Measurements from ENCODE around the gene TADA2A.
"Not testable (repeated sequence)": the region's sequence is repeated elsewhere in the genome, so short reads cannot be mapped to it uniquely, and the experiment has no call there.

Gene TADA2A

DNA sequence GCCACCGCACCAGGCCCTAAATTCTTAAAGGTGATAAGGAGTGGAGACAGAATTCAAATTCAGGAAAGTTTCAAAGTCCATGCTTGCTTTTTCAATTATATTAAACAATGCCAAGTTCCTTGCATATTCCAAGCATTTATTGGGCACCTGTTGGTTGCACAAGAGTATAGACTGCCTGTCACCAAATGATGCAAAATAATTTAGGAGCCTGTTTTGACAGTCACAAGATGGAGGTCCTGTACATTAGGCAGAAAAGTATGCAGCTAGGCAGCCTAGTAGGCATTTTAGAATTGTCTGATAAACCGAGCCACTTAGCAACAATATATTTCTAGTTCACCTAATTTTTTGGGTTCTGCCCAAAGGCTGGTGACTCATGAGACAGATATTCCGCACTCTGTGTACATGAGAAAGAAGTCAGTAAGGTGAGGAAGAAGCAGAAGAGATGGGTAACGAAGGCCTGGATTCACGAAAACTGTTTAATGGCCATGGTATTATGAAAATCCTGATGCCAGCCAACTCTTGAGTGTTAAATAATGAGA, 7.4 kb upstream of the TADA2A start:
- DNase-seq (ENCODE audit: low read depth, low spot score), result no peak

DNA sequence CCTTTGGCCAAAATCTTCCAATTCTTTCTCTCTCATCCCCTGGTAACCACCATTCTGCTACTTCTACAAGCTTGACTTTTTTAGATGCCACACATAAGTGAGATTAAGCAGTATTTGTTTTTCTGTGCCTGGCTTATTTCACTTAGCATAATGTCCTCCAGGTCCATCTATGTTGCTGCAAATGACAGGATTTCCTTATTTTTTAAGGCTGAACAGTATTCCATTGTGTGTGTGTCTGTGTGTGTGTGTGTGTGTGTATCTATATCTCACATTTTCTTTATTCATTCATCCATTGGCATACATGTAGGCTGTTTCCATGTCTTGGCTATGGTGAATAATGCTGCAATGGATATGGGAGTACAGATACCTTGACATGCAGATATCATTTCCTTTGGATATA, 6.2 kb upstream of the TADA2A start:
- DNase-seq (ENCODE audit: low read depth, low spot score), result no peak

DNA sequence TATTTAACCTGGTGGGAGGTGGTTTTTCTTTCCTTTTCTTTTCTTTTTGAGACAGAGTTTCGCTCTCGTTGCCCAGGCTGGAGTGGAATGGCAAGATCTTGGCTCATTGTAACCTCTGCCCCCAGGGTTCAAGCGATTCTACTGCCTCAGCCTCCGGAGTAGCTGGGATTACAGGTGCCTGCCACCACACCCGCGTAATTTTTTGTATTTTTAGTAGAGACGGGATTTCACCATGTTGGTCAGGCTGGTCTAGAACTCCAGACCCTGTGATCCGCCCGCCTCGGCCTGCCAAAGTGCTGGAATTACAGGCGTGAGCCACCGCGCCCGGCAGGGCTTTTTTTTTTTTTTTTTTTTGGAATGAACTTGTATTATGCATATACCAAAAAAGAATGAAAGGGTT, 1.2 kb upstream of the TADA2A start:
- DNase-seq (ENCODE audit: low read depth, low spot score), result not testable (repeated sequence)

DNA sequence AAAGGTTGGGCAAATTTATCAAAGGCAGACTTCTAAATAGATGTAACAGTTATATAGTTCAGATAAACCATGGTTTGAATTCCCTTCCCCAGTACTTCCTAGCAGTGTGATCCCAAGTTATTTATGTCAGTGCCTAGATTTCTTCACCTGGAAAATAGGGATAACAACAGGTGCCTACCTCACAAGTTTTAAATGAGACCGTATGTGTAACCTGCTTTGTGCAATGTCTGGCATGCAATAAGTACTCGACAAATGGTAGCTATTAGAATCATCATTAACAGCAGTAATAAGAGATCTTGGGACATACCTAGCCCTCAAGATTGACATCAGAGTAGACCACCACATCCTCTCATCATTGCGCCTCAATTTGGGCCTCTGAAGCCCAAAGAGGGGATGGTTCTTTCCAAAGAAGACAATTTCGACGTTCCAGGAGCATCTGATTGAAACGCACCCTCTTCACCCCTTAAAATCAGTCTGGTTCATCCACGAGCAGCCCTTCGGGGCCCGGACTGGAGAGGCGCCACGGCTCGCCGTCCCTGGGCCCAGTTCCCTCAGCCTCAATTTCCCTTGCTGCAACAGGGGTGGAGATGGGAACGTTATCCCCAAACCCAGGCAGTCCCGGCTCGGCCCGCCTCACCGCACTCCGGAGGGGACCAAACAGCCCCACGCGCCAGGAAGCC, 591 bp upstream of the TADA2A start:
- no peak for DNase-seq (ENCODE audit: low read depth, low spot score)

DNA sequence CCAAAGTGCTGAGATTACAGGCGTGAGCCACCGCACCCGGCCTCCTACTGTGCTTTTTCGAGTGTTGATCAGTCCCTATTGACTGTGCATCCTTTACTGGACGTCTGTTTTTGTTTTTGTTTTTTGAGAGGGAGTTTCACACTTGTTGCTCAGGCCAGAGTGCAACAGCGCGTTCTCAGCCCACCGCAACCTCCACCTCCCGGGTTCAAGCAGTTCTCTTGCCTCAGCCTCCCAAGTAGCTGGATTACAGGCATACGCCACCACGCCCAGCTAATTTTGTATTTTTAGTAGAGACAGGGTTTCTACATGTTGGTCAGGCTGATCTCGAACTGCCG, 1.4 kb downstream of the TADA2A start:
- DNase-seq (ENCODE audit: low read depth, low spot score), result not testable (repeated sequence)

DNA sequence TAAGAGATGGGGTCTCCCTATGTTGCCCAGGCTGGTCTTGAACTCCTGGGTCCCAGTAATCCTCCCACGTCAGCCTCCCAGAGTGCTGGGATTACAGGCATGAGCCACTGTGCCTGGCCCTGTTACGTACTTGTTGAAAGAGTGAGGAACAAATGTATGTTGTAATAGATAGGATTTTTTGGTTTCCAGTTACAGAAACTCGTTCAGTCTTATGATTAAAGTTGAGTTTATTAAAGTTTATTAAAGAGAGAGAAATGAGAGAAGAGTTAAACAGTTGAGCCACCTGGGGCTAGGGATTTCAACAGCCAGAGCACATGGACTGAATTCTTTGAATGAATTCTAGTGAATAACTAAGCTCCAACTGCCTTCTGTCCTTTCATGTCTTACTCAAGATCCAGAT, 3.7 kb downstream of the TADA2A start:
- no peak for DNase-seq (ENCODE audit: low read depth, low spot score)

DNA sequence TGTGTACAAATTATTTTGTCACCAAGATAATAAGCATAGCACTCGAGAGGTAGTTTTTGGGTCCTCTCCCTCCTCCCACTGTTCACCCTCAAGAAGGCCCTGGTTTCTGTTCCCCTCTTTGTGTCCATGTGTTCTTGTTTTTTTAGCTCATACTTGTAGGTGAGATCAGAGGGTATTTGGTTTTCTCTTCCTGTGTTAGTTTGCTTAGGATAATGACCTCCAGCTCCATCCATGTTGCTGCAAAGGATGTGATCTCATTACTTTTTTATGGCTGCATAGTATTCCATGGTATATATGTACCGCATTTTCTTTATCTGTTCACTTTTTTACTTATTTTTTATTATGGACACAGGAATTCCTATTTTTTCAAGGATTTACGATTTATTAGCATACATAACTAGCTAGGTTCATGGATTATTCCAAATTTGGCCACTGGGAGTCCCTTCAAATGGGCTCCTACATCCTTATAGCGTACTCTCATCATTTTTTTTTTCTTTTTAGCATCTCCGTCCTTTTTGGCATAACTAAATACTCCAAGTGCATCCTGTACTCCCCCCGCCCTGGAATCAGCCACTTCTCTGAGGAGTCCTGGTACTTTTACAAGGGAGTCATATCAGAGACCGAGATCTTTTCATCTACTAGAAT, 7.3 kb downstream of the TADA2A start:
- DNase-seq (ENCODE audit: low read depth, low spot score), result no peak

DNA sequence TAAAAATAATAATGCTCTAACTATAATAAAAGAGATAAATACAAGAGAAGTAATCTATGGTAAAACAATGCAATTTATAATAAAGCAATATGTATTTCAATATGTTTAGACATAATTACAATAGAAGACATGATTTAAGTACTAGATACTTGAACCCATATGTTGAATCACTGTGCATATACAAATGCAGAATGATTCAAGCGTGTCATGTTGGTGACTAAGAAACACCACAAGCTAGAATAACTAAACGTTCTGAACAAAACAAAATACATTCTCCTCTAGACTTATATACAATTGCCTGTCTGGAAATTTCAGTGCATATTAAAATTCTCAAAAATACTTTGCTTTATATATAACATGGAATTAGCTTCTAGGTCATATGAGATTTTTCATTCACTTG, 11.2 kb downstream of the TADA2A start:
- no peak for DNase-seq (ENCODE audit: low read depth, low spot score)

DNA sequence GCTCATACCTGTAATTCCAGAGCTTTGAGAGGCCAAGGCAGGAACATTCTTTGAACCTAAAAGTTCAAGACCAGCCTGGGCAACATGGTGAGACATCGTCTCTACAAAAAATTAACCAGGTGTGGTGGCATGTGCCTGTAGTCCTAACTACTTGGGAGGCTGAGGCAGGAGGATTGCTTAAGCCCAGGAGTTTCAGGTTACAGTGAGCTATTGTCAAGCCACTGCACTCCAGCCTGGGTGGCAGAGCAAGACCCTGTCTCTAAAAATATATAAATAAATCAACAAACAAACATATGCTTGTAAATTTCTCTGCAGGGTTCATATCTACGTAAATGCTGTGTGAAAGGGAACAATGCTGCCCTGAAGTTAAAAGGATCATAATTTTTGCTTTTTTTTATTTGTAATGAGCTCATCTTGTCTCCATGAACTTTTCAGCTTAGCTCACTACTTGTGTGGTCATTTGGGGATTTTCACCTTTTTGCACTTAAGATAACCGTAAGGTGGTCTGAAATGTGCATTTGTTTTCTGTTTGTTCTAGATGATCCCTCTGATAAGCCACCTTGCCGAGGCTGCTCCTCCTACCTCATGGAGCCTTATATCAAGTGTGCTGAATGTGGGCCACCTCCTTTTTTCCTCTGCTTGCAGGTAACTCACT, 16.4 kb downstream of the TADA2A start:
- no peak for DNase-seq (ENCODE audit: low read depth, low spot score)

DNA sequence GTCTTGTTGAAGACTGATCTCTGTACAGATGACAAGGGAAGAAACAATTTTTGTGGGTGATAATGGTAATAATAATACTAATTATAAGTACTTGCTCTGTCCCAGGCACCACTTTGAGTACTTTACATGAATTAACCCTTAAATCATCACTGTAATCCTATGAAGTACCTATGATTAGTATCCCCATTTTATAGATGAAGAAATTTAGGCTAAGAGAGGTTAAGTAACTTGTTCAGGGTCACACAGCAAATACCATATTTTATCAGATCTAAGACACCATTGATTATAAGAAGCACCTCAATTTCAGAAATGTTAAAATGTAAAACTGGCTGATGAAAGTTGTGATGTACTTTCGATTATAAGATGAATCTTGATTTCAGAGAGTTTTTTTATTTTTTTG, 18.6 kb downstream of the TADA2A start:
- DNase-seq (ENCODE audit: low read depth, low spot score), result no peak

DNA sequence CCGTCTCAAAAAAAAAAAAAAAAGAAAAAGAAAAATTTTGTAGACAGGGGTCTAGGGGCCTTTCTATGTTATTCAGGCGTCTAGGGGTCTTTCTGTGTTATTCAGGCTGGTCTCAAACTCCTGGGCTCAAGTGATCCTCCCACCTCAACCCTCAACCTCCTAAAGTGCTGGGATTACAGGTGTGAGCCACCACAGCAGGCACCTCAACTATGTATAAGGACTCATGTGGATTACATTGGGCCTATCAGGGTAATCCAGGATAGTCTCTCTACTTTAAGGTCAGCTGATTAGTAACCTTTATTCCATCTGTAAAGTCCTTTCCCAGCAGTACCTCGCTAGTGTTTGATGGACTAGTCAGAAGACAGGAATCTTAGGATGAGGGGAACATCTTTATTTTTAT, 22.4 kb downstream of the TADA2A start:
- DNase-seq (ENCODE audit: low read depth, low spot score), result no peak

DNA sequence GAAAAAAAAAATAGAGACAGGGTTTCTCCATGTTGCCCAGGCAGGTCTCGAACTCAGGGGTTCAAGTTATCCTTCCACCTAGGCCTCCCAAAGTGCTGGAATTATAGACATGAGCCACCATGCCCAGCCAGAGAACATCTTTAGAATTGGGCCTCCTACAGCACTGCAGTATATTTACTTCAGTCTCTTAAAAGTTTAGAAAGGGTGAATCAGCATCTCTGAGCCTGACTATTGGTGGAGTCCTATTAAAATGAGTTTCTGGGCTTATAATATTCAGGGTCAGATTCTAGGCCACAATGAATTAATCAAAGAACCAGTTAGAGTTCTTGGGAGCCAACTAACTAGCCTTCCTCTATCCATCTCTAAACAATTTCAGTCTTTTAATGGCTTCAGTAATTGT, 22.8 kb downstream of the TADA2A start:
- DNase-seq (ENCODE audit: low read depth, low spot score), result no peak

DNA sequence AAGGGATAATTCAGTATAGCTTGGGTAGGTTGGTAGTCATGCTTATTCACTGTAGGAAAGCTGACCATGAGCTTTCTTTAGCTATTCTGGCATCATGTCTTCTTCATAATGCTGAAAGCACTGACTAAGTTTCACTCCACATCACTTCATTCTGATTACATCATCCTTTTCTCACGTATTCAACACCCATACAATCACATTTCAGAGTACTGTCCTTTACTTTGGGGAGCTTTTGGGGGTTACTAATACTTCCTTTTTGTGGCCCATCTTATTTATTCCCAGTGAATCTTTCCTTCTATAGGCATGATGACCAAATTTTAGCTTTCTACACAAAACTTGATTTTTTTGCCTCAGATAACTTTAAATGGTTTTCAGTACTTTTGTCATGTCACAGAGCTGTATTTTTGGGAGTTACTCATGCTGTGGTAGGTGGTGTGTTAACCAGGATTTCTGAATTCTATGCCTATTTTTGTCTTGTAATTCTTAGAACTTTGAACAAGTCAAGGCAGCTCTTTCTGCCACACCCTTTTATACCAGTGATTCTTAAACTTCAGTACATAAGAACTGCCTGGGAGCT, 23.5 kb downstream of the TADA2A start:
- no peak for DNase-seq (ENCODE audit: low read depth, low spot score)

DNA sequence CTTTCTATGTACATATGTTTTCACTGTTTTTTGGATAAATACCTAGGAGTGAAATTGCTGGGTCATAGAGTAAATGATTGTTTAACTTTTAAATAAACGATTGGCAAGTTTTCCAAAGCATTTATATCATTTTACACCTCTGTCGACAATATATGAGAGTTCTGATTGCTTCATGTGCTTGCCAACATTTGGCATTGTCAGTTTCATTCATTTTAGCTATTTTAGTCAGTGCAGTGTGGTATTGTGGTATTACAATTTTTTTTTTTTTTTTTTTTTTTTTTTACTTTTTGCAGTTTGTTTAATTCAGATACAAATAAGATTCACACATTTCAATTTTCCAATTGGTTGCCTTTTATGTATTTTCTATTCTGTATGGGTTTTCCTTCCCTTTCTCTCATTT, 26.0 kb downstream of the TADA2A start:
- no peak for DNase-seq (ENCODE audit: low read depth, low spot score)

DNA sequence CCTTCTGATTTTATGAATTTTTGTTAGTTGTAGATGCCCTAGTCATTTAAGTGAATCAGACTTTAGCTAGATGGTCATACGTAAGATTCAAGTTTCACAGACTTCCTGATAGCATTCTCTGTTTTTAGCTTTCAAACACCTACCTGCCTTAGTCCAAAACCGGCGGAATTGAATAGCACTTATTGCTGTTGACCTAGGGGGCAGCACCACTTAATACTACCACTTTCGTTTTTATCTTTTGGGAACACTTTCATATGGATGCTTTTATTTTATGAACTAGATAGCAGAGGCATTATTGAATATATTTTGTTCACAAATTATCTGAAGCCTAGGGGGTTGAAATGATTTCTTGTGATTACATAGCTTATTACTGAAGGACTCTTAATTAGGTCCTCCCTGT, 31.5 kb downstream of the TADA2A start:
- DNase-seq (ENCODE audit: low read depth, low spot score), result no peak

DNA sequence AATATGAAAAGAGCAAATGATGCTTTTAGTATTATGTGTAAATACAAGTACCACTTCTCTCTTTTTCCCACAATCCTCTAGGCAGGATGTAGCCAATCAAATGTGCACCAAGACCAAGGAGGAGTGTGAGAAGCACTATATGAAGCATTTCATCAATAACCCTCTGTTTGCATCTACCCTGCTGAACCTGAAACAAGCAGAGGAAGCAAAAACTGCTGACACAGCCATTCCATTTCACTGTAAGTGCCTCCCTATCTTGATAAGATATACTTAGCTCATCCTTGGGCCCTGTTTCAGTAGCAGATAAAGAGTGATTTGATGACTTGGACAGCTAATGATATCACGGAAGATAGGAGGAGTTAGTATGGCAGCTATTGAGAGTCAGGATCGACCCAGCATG, 33.7 kb downstream of the TADA2A start:
- DNase-seq (ENCODE audit: low read depth, low spot score), result no peak

DNA sequence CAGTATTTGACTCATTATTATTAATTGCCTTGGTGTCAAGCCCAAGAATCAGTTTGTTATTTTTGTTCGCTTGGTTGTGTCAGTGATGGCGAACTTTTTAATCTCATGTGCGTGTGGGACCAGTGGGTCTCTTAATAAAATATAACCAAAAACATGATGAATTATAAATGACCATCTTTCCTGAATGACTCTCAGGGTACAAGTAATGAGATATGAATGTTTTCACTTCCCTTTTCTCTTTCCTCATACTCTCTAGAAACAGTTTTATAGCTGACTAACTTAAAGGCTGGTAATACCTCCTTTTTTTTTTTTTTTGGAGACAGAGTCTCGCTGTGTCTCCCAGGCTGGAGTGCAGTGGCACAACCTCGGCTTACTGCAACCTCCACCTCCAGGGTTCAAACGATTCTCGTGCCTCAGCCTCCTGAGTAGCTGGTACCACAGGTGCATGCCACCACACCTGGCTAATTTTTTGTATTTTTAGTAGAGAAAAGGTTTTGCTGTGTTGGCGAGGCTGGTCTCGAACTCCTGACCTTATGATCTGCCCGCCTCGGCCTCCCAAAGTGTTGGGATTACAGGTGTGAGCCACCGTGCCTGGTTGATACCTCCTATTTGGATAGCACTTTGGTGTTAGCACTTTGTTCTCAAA, 34.8 kb downstream of the TADA2A start:
- not testable (repeated sequence) for DNase-seq (ENCODE audit: low read depth, low spot score)

DNA sequence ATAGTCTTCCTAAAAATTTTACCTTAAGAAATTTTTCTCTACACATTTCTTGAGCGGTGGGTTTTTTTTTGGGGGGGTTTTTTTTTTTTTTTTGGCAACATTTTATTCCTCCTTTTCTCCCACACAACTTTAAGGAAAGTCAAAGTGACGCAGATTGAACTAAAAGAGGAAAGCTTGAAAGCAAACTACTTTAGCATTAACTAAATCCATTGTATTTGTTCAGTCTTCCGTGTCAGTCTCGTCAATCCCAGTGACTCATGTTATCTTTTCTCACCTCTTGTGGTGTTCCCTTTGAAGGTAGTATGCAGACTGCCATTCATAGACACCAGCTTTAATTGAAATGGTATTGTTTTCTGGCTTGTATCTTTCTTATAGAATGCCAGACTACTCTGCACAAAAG, 39.3 kb downstream of the TADA2A start:
- DNase-seq (ENCODE audit: low read depth, low spot score), result no peak

DNA sequence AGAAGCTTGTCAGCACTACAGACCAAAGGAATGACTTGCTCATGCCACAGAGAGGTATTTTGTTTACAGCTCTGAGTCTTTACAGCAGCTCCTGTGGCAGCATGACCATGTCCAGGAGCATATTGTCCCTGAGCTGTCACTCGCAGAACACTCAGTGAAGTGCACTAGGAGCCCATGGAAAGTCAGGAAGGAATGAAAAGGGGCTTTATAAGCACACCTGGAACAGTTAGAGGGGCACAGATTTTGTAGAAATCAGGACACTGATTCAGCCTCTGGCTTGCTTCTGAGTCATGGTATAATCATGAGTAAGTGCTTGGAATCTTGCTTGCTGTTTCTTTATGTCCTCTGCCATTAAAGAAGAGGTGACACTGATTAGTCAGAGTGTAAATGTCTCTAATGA, 41.0 kb downstream of the TADA2A start:
- DNase-seq (ENCODE audit: low read depth, low spot score), result no peak

DNA sequence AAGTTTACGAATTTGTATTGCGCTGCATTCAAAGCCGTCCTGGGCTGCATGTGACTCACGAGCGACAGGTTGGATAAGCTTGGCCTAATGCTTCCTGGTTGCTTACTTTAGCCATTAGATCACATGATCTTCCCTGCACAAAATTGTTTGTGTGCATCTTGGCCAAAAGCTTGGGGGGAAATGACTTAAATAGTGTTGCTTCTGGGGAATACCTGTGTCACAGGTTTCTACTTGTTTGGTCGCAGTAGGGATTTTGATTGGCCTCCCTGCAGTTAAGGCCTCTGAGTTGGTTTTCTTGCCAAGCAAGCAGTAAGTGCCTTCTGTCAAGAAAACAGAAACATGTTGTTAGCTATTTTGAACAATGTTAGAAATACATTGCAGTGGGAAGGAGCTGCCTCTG, 43.4 kb downstream of the TADA2A start:
- no peak for DNase-seq (ENCODE audit: low read depth, low spot score)

DNA sequence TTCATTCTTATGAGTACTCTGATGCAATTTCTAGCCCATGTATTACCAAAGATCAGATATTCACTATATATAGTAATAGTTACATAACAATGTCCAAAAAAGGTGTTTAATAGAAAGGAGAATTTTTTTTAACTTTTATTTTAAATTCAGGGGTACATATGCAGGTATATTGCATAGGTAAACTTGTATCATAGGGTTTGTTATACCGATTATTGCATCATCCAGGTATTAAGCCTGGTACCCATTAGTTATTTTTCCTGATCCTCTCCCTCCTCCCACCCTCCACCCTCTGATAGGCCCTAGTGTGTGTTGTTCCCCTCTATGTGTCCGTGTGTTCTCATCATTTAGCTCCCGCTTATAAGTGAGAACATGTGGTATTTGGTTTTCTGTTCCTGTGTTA, 51.1 kb downstream of the TADA2A start:
- DNase-seq (ENCODE audit: low read depth, low spot score), result not testable (repeated sequence)

DNA sequence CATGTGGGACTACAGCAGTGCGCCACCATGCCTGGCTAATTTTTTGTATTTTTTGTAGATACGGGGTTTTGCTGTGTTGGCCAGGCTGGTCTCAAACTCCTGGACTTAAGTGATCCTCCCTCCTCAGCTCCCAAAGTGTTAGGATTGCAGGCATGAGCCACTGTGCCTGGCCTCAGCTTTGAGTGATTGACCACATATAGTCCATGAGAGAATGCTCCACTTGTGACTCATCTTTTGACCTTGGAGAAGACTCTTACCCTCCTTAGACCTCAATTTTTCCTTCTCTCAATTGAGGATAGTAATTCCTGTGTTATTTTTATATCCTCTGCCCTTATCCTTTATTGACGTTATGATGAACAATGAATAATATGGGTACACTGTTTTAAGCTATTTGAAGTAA, 52.1 kb downstream of the TADA2A start:
- DNase-seq (ENCODE audit: low read depth, low spot score), result no peak
